ENCODE data around the gene ZNF189.
A peak's percentile ranks its signal among the peaks of the same experiment; 100 is the strongest.

ZNF189 gene

GRCh38 chr9:101398068-101398929 is at the start of gene ZNF189, which contains the start of gene MRPL50:
Gene ZNF189, plus strand, starts transcription at chr9:101398851. Its CDS starts 306 bp downstream, at chr9:101399157.
Gene MRPL50, minus strand, starts transcription at chr9:101398618. Its CDS starts 26 bp downstream, at chr9:101398592.
- peak; percentile 98 for DNase-seq

- DNase-seq = no peak
Observed at GRCh38 chr9:101350285-101350684, 48.4 kb upstream of the ZNF189 start.

- DNase-seq = no peak
Observed at GRCh38 chr9:101352892-101353463, 45.7 kb upstream of the ZNF189 start.

- DNase-seq = no peak
Observed at GRCh38 chr9:101353683-101354082, 45.0 kb upstream of the ZNF189 start.

GRCh38 chr9:101354143-101354764 is 44.4 kb upstream of the ZNF189 start:
- peak; percentile 86 for DNase-seq

DNA sequence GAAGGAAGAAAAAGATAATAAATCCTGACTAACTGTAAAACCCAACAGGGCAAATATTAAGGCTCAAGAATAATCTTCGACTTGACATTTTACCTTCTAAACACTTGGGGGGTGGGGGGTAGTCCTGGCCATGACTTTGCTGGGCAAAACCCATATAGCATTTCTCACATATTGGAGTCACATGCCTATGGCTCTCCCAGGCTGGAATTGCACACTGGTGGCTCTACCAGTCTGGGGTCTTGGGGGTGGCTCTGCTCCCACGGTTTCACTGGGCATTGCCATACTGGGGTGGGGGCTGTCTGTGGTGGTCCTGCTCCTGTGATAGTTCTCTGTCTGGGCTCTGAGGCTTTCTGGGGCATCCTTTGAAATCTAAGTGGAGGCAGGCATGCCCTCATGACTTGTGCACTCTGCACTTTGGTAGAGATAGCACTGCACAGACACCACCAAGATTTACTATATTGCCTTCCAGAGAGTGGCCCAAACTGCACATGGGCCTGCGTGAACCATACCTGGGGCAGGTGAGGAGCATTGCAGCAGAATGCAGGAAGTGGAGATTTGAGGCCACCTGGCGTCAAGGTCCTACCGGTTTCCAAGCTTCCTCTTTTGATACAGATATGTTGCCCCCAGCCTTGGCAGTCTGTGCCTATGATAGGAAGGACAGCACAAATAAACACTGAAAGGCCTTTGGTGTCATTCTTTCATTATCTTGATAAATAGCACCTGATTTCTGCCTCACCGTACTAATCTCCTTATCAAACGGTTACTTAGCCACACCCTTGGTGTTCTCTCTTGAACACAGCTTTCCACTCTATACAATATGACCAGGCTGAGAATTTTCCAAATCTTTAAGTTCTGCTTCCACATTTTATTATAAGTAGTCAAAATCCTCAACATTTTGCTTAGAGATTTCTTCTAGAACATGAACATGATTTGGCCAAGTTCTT is 43.6 kb upstream of the ZNF189 start:
- DNase-seq = no peak

- no peak for DNase-seq
Observed at GRCh38 chr9:101356619-101357018, 42.0 kb upstream of the ZNF189 start.

- no peak for DNase-seq
Observed at GRCh38 chr9:101359679-101360078, 39.0 kb upstream of the ZNF189 start.

GRCh38 chr9:101360647-101361046 is 38.0 kb upstream of the ZNF189 start:
- no peak for DNase-seq

GRCh38 chr9:101362450-101362849 is 36.2 kb upstream of the ZNF189 start:
- DNase-seq = no peak

- DNase-seq = peak; percentile 31
Observed at GRCh38 chr9:101365181-101365580, 33.5 kb upstream of the ZNF189 start.

GRCh38 chr9:101366038-101366756 is 32.5 kb upstream of the ZNF189 start:
- peak; percentile 77 for DNase-seq

GRCh38 chr9:101367323-101367722 is 31.3 kb upstream of the ZNF189 start:
- DNase-seq = no peak

DNA sequence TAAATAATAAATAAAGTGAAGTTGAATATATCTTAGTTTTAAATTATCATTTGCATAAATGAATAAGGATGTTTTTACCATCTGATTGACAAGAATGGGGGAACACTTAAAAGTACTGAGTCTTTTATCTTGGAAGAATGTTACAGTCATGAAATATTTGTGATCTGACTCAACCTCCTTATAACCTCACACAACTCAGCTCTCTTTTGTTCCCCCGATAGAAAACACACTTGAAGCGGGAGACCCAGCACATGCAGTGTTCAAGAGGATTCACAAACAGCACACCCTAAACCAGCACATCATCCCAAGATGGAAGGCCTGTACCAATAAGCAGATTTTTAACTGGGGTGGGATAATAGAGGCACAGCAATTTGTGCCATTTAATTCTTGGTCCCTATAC is 29.4 kb upstream of the ZNF189 start:
- DNase-seq = peak; percentile 43

DNA sequence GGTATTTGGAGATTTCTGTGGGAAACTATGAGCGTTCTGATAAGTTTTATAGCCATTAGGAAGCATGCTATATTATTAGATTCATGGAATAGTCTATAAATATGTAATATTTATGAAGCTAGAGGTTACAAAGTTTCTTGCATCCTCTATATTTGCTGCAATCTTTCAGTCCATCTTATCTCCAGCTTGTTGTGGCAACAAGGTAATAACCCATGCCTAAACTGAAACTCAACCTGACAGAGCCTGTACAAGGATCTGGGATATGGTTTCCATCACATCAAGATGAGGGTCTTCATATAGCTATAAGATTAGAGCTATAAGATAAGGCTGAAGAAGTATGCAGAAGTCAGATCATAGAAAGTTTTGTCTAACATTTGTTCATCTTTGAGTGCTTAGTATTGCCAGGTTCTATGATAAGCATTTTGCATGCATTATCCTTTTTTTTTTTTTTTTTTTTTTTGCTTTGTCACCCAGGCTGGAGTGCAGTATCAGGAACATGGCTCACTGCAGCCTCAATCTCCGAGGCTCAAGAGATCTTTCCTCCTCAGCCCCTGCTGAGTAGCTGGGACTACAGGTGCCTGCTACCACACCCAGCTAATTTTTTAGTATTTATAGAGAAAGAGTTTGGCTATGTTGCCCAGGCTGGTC is 28.6 kb upstream of the ZNF189 start:
- no peak for DNase-seq

DNA sequence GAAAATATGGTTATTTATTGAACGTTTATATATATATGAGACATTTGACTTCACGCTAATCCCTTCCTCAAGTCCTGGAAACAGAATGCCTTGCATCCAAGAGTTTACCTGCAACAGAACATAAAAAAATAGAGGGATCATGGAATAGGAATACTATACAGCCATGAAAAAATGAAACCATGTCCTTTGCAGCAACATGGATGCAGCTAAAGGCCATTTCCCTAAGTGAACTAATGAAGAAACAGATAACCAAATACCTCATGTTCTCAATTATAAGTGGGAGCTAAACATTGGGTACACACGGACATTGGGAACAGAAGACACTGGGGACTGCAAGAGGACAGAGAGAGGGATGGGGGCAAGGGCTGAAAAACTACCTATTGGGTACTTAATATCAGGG is 26.8 kb upstream of the ZNF189 start:
- DNase-seq = no peak

DNA sequence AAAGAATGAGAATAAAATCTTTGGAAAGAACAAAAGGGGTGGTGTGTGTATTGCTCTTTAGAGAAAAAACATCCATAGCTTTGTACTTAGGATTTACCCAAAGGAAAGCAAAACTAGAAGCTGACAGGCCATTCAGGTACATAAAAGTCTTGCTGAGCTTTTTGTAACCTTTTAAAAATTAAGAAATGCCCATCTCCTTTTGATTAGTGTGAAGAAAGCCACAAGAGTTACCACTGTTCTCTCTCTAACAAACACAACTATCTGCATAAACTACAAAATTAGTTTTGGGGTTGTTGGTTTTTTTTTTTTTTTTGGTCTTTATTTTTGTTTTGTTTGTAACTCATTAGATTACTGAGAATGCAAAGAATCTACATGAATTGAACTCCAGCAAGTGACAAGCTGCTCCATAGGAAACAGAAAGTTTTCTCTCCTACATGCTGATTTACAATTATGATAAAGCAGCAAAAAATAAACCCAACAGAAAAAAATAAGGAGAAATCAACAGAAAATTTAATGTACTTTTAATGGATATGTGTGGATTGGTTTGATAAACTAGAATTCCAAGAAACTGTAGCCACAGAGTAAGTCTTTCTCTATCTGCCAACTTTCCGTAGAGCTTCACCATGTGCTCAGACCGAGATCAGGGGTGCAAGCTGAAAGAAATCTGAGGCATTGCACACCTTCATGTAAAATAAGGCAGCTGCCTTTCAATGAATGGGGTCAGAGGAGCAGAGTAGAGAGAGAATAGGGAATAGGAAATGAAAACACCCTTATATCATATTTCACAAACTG is 26.1 kb upstream of the ZNF189 start:
- DNase-seq = no peak

- DNase-seq = no peak
Observed at GRCh38 chr9:101375546-101375945, 23.1 kb upstream of the ZNF189 start.

GRCh38 chr9:101376111-101376848 is 22.4 kb upstream of the ZNF189 start:
- DNase-seq = no peak

GRCh38 chr9:101380295-101380694 is 18.4 kb upstream of the ZNF189 start:
- no peak for DNase-seq

Data from DMS53 (cell line).